ENCODE results near the gene CARMIL1. TPM values are rescaled to one million over a fixed set of nuclear protein-coding genes. Genes with fewer than 3 reads are reported as not detected.
"Not testable (repeated sequence)": the region's sequence is repeated elsewhere in the genome, so short reads cannot be mapped to it uniquely, and the experiment has no call there.

Gene CARMIL1
- total and polyA plus RNA-seq, 5 experiments from 2014 or later, result 1.3 to 13.3 (median 1.9) TPM

DNA sequence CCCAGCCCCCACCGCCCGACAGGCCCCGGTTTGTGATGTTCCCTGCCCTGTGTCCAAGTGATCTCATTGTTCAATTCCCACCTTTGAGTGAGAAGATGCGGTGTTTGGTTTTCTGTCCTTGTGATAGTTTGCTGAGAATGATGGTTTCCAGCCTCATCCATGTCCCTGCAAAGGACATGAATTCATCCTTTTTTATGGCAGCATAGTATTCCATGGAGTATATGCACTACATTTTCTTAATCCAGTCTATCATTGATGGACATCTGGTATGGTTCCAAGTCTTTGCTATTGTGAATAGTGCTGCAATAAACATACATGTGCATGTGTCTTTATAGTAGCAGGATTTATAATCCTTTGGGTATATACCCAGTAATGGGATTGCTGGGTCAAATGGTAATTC lies 165.3 kb downstream of the CARMIL1 start:
- not testable (repeated sequence) for ATAC-seq, H3K27me3 Mint-ChIP-seq
- H3K9me3 Mint-ChIP-seq, result peaks cover 0 to 18% (median 7%) of the 10 kb centered on the region in 9 donors

DNA sequence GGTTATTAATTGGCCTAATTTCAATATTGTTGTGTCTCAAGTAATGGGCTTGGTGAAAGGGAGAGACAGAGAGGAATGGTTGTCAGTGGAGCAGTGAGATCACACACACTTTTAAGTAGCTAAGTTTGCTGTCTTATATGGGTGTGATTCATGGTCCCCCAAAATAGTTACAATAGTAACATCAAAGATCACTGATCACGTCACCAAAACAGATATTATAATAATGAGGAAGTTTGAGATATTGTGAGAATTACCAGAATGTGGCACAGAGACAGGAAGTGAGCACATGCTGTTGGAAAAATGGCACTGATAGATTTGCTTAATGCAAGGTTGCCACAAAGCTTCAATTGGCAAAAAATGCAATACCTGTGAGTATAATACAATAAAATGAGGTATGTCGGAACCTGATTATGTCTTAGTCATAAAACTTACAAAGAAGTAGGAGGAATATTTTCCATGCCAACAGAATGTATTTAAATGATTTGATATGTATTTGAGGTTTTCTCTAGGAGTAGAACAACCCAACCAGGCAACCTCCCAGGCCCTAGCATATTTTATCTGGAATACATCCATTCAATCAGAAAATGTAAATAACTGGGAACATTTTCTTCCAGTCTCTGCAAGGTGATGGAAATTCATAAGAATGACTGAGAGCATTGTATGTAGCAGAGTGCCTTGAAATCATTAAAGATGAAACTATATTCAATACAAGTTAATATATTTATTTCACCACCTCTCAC lies 167.8 kb downstream of the CARMIL1 start:
- Mint-ChIP-seq H3K27ac (no peak overlapping the region), H3K4me1 (peaks cover 22 to 44% (median 34%) of the 10 kb centered on the region in 4 donors), H3K36me3 (peaks cover 15 to 37% (median 15%) of the 10 kb centered on the region in 3 donors)

More for the DNA sequence above, 165.3 kb downstream of the CARMIL1 start:
- peak overlapping the region in 1 of 10 donors; percentile 12 for H3K27ac Mint-ChIP-seq
- POLR2A ChIA-PET, H3K4me3 Mint-ChIP-seq, DNase-seq: not testable (repeated sequence)
- peaks cover 22 to 50% (median 37%) of the 10 kb centered on the region in 4 donors for H3K4me1 Mint-ChIP-seq
- H3K36me3 Mint-ChIP-seq, result peaks cover 11 to 36% (median 15%) of the 10 kb centered on the region in 3 donors

DNA sequence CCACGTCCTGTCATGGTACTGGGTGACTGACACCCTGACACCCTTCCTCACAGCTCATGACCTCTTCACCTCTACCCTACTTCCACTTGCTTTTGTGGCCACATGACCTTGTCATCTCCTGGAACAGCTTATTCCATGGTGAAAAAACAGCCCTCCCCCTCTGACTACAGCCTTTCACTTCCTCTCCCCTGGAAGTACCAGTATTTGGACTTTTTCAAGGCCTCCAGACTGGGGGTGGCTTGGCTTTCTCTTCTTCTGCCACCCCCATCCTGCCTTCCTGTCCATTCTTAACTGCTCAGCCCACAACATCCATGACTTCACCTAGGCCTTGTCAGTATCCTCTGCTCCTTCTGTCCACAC lies 168.4 kb downstream of the CARMIL1 start:
- H3K4me1 Mint-ChIP-seq, result peaks cover 22 to 39% (median 31%) of the 10 kb centered on the region in 4 donors
- peaks cover 15 to 37% (median 15%) of the 10 kb centered on the region in 3 donors for H3K36me3 Mint-ChIP-seq
- ATAC-seq, result no peak
- peak overlapping the region in 3 of 10 donors; percentile 14 to 21 (median 20) for H3K4me3 Mint-ChIP-seq
- peaks cover 0 to 18% (median 7%) of the 10 kb centered on the region in 9 donors for H3K9me3 Mint-ChIP-seq
- DNase-seq, result no peak
- POLR2A ChIA-PET, result no interaction called here
- peak overlapping the region in 4 of 10 donors; percentile 35 to 54 (median 42) for H3K27ac Mint-ChIP-seq
- no peaks in the 10 kb centered on the region for H3K27me3 Mint-ChIP-seq

More for the DNA sequence above, 167.8 kb downstream of the CARMIL1 start:
- POLR2A ChIA-PET, result interaction anchor here (0.6 kb wide), 2 partner anchors 12 to 165 kb away, joined by 3 to 5 read pairs; no protein-coding TSS in a partner anchor
- H3K9me3 Mint-ChIP-seq, result peaks cover 0 to 18% (median 7%) of the 10 kb centered on the region in 9 donors
- H3K4me3 Mint-ChIP-seq, result no peak overlapping the region
- DNase-seq (no peak), ATAC-seq (no peak)
- H3K27me3 Mint-ChIP-seq, result no peaks in the 10 kb centered on the region

DNA sequence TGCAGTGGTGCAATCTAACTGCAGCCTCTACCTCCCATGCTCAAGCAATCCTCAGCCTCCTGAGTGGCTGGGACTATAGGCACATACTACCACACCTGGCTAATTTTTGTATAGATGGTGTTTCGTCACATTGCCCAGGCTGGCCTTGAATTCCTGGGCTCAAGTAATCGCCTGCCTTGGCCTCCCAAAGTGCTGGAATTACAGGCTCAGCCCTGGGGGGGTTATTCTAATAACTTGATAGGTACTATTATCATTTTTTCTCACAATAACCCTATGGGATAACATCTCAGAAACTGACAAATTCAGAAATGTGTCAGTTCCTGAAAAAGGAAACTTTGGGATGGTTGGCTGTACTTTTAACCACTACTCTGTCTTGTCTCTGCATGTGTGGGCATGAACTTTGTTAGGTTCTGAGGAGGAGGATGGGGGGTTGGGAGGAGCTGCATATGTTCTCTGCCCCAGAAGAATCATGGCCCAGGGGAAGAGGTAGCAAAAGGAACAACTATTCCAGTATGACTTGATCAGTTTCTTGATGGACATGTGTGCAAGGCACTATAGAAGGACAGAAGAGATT lies 169.9 kb downstream of the CARMIL1 start:
- Mint-ChIP-seq H3K27me3 (no peaks in the 10 kb centered on the region), H3K4me1 (peaks cover 21 to 31% (median 23%) of the 10 kb centered on the region in 4 donors), H3K36me3 (peaks cover 15 to 36% (median 15%) of the 10 kb centered on the region in 3 donors), H3K27ac (peak overlapping the region in 5 of 10 donors; percentile 6 to 80 (median 45)), H3K9me3 (peaks cover 0 to 18% (median 6%) of the 10 kb centered on the region in 9 donors), H3K4me3 (peak overlapping the region in 1 of 10 donors; percentile 51)
- POLR2A ChIA-PET, result no interaction called here
- DNase-seq (no peak), ATAC-seq (no peak)

DNA sequence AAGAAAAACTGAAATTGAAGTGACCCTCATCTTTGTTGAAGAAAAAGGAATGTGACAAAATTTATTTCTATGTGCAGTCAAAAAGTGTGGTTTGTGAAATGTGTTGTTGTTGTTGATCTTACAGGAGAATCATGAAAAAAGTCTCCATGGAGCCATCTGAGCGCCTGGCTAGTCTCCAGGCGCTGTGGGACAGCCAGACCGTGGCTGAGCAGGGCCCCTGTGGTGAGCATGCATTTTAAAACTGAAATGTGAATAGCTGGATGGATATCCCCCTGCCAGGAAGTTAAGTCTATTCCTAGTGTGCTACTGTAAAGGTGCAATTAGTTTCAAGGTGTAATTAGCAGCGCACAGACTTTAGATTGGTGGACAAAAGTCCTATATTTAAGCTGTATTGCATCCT lies 170.6 kb downstream of the CARMIL1 start:
- peaks cover 0 to 18% (median 3%) of the 10 kb centered on the region in 9 donors for H3K9me3 Mint-ChIP-seq
- H3K27me3 Mint-ChIP-seq, result no peaks in the 10 kb centered on the region
- no peak for DNase-seq
- peaks cover 21 to 31% (median 23%) of the 10 kb centered on the region in 4 donors for H3K4me1 Mint-ChIP-seq
- H3K36me3 Mint-ChIP-seq, result peaks cover 15 to 30% (median 18%) of the 10 kb centered on the region in 3 donors
- H3K27ac Mint-ChIP-seq, result peak overlapping the region in 2 of 10 donors; percentile 17 to 58
- POLR2A ChIA-PET, result interaction anchor here (0.7 kb wide), 1 partner anchor 10 kb away, joined by 3 read pairs; no protein-coding TSS in a partner anchor
- ATAC-seq, result no peak
- H3K4me3 Mint-ChIP-seq, result no peak overlapping the region

DNA sequence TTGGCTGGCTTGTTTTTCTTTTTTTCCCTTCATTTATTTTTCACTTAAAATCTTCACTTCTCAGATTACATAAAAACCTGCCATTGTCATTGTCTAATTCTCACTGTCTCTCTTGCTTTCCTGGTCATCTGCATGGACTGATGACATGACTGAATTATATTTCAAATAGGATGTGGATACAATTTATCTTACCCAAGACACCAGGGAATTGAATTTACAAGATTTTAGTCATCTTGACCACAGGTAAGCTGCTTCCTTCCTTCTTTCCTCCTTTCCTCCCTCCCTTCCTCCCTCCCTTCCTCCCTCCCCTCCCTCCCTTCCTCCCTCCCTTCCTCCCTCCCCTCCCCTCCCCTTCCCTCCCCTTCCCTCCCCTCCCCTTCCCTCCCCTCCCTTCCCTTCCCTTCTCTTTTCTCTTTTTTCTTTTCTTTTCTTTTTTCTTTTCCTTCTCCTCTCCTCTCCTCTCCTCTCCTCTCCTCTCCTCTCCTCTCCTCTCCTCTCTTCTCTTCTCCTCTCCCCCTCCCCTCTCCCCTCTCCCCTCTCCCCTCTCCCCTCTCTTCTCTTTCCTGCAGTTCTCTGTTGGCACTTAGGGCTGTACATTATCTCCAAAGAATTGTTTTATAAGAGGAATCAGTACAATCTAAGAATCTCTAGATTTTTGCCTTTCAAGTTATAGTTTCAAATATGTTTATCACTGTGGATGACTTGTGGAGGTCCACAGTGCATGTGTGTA lies 171.5 kb downstream of the CARMIL1 start:
- Mint-ChIP-seq H3K27me3 (no peaks in the 10 kb centered on the region), H3K4me1 (peaks cover 21 to 31% (median 23%) of the 10 kb centered on the region in 4 donors), H3K4me3 (peak overlapping the region in 1 of 10 donors; percentile 17), H3K27ac (peak overlapping the region in 1 of 10 donors; percentile 43), H3K36me3 (peaks cover 9 to 27% (median 23%) of the 10 kb centered on the region in 3 donors), H3K9me3 (peaks cover 0 to 11% (median 3%) of the 10 kb centered on the region in 9 donors)
- POLR2A ChIA-PET, result interaction anchor here (0.7 kb wide), 1 partner anchor 11 kb away, joined by 3 read pairs; no protein-coding TSS in a partner anchor
- ATAC-seq, result no peak
- DNase-seq, result no peak

DNA sequence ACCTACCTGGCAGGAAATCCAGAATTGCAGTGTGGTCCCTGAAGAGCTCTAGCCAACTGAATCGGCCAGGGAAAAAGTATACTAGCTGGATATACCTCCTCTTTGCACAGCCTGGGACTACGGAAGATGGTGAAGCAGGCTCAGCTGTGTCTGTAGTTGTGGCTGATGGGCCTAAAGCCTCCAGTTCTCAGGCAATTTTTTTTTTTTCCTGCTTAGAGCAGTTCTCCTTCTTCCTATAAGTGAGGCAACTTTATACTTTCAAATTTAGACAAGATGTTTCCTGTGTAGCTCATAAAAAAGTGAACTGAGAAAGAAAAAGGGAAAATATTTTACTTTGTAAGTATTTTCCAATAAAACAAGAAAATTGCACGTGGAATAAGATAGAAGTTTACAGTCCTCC lies 172.9 kb downstream of the CARMIL1 start:
- peak overlapping the region in 1 of 10 donors; percentile 41 for H3K4me3 Mint-ChIP-seq
- H3K36me3 Mint-ChIP-seq, result peaks cover 0 to 31% (median 18%) of the 10 kb centered on the region in 3 donors
- H3K4me1 Mint-ChIP-seq, result peaks cover 14 to 25% (median 15%) of the 10 kb centered on the region in 4 donors
- no peak for DNase-seq
- POLR2A ChIA-PET, result no interaction called here
- no peaks in the 10 kb centered on the region for H3K27me3 Mint-ChIP-seq
- ATAC-seq, result no peak
- peak overlapping the region in 2 of 10 donors; percentile 47 to 55 for H3K27ac Mint-ChIP-seq
- no peaks in the 10 kb centered on the region for H3K9me3 Mint-ChIP-seq

DNA sequence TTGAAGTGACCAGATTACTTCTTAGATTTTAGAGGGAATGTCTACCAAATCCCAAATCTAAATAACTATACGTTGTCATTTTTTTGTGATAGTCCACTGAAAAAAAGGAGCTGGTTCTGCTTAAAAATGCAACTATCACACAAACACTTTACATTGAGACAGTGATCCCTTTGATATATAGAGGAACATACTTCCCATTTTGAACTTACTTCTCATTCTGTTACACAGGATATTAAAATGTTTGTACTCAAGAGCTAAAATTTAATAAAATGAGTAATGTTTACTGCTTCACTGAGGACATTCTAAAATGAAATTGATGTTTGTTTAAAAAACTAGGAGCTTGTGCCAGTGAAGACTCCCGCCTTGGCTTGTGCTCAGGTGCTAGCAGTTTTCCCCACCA lies 174.1 kb downstream of the CARMIL1 start:
- Mint-ChIP-seq H3K9me3 (no peaks in the 10 kb centered on the region), H3K4me3 (no peak overlapping the region), H3K36me3 (peaks cover 0 to 25% (median 14%) of the 10 kb centered on the region in 3 donors), H3K27ac (no peak overlapping the region), H3K27me3 (no peaks in the 10 kb centered on the region), H3K4me1 (peaks cover 3 to 13% (median 8%) of the 10 kb centered on the region in 4 donors)
- no peak for ATAC-seq
- no peak for DNase-seq
- POLR2A ChIA-PET, result interaction anchor here (1.3 kb wide), 1 partner anchor 11 kb away, joined by 3 read pairs; no protein-coding TSS in a partner anchor

DNA sequence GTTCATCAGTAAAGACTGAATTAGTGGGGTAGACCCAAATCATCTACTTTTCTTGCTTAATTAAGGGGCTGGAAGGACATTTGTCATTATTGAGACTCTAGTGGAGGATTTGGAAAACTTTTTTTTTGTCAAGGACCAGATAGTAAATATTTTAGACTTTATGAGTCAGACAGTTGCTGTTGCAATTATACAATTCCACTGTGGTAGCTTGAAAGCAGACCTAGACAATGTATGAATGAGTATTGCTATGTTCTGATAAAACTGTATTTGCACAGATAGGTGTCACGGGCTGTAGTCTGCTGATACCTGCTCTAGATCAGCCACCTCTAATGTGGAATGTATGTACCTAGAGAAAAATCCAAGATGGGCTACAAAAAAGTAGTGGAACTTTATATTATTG lies 175.0 kb downstream of the CARMIL1 start:
- Mint-ChIP-seq H3K4me3 (no peak overlapping the region), H3K9me3 (no peaks in the 10 kb centered on the region), H3K36me3 (peaks cover 0 to 23% (median 14%) of the 10 kb centered on the region in 3 donors), H3K27me3 (no peaks in the 10 kb centered on the region), H3K4me1 (peaks cover 0 to 13% (median 6%) of the 10 kb centered on the region in 4 donors), H3K27ac (no peak overlapping the region)
- DNase-seq (no peak), ATAC-seq (no peak)
- POLR2A ChIA-PET, result no interaction called here

DNA sequence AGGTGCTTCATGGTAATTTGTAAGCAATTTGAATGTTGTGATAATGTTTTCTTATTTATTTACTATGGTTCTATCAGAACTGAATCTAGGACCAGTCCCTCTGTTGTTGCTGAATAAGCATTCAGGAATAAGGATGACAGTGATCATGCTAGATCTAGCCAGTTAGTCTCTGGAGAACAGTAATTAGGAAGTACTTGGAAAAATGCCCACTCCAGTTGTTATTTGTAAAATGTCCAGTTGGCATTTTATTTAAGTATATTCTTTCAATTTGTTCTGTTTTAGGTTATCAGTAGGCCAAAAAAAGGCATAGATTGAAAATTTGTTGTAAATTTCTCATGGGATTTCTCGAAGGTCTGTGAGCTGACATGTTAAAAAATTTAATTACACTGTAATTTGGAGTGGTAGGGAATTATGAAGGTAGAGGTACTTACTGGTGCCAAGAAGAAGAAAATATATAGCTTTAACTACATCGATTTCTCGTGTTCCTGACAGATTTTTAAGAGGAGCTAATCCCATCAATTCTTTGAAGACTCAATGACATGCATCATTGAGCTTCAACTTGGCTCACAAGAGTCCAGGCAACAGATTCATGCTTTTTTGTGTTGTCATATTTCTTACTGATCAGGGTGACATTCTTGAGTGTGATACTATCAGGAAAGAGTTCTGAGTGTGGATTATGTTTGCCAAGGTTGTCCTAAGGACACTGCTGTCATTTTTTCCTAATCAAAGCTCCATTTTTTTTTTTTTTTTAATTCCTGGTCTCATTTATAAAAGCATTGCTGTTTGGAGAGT lies 177.3 kb downstream of the CARMIL1 start:
- DNase-seq, result no peak
- no peak overlapping the region for H3K27ac Mint-ChIP-seq
- no peak for ATAC-seq
- peaks cover 0 to 4% (median under 1%) of the 10 kb centered on the region in 4 donors for H3K4me1 Mint-ChIP-seq
- no peaks in the 10 kb centered on the region for H3K9me3 Mint-ChIP-seq
- H3K27me3 Mint-ChIP-seq, result no peaks in the 10 kb centered on the region
- H3K36me3 Mint-ChIP-seq, result peaks cover 6 to 24% (median 22%) of the 10 kb centered on the region in 3 donors
- POLR2A ChIA-PET, result interaction anchor here (0.6 to 1.3 kb wide), 3 partner anchors 21 to 420 kb away, joined by 3 to 5 read pairs (median 3); no protein-coding TSS in a partner anchor
- no peak overlapping the region for H3K4me3 Mint-ChIP-seq

DNA sequence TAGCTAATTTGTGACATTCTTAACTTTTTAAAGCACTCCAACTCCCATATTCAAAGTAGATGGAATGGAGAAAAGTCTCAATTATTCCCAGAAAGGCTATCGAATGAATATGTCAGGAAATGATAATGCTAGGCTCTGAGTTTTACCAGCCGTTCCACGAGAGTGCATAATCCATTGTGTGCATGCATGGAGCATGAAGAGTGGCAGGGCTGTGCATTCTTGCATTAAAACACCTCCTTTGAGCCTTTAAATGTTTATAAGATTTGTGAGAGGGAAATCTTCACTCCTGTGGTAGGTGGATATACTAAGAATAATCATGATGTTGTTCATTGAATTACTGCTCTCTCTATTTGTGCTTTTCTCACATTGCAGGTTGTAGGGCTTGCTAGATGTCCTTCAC lies 178.3 kb downstream of the CARMIL1 start:
- ATAC-seq, result no peak
- H3K9me3 Mint-ChIP-seq, result no peaks in the 10 kb centered on the region
- DNase-seq, result no peak
- no peak overlapping the region for H3K27ac Mint-ChIP-seq
- peaks cover 0 to 4% (median 2%) of the 10 kb centered on the region in 4 donors for H3K4me1 Mint-ChIP-seq
- POLR2A ChIA-PET, result no interaction called here
- H3K4me3 Mint-ChIP-seq, result no peak overlapping the region
- peaks cover 11 to 24% (median 23%) of the 10 kb centered on the region in 3 donors for H3K36me3 Mint-ChIP-seq
- H3K27me3 Mint-ChIP-seq, result no peaks in the 10 kb centered on the region
